GM12878 (cell line): ENCODE results near the gene PHRF1. TPM values are rescaled to one million over a fixed set of nuclear protein-coding genes. Genes with fewer than 3 reads are reported as not detected.

Experiments used
- CHD2 ChIP-seq: IDR thresholded peaks from 2 replicates; pipeline ENCODE4 v1.6.1; 2011; ENCODE audit warnings: low read depth, low read length, improper control_type of control experiment, borderline replicate concordance
- EP300 ChIP-seq, 2 experiments: fragments of 150-350 bp in 1 of 2; IDR thresholded peaks; 2 replicates each; pipeline ENCODE4 v1.6.1; 2011 to 2012; ENCODE audit warnings: low read depth in 2 of 2, low read length in 2 of 2, borderline replicate concordance in 1 of 2, improper control_type of control experiment in 1 of 2, inconsistent platforms in 1 of 2; ENCODE audit not compliant: control insufficient read depth in 1 of 2
- GABPA ChIP-seq: IDR thresholded peaks from 2 replicates; pipeline ENCODE4 v1.6.1; 2014; ENCODE audit warnings: antibody characterized with exemption, low read depth, mild to moderate bottlenecking, inconsistent platforms
- JUNB ChIP-seq: IDR thresholded peaks from 2 replicates; pipeline ENCODE4 v1.6.1; 2016; ENCODE audit warnings: antibody characterized with exemption, mild to moderate bottlenecking
- KAT2A ChIP-seq: conservative IDR thresholded peaks from 2 replicates; pipeline ENCODE4 v1.6.1; 2011; ENCODE audit warnings: low read depth, low read length; ENCODE audit not compliant: control insufficient read depth
- MYB ChIP-seq: fragments of 150-350 bp; IDR thresholded peaks from 2 replicates; pipeline ENCODE4 v1.6.1; 2014; ENCODE audit warnings: mild to moderate bottlenecking, low read depth, low read length, borderline replicate concordance
- POLR2AphosphoS5 ChIP-seq: IDR thresholded peaks from 2 replicates; pipeline ENCODE4 v1.6.1; 2011; ENCODE audit warnings: mild to moderate bottlenecking, low read length, inconsistent platforms
- SIN3A ChIP-seq: IDR thresholded peaks from 2 replicates; pipeline ENCODE4 v1.6.1; 2012; ENCODE audit warnings: low read depth, low read length, improper control_type of control experiment
- SREBF1 ChIP-seq: IDR thresholded peaks from 2 replicates; pipeline ENCODE4 v1.6.1; 2012; ENCODE audit warnings: mild to moderate bottlenecking, low read length
- TCF12 ChIP-seq: IDR thresholded peaks from 2 replicates; pipeline ENCODE4 v1.6.1; 2011; ENCODE audit warnings: low read depth, mild to moderate bottlenecking, low read length
- TCF7 ChIP-seq: IDR thresholded peaks from 2 replicates; pipeline ENCODE4 v1.6.1; 2014; ENCODE audit warnings: antibody characterized with exemption, borderline replicate concordance
- ZNF592 ChIP-seq: fragments of 450-650 bp; IDR thresholded peaks from 2 replicates; pipeline ENCODE4 v1.6.1; 2017; ENCODE audit warnings: mild to moderate bottlenecking, moderate library complexity
- polyA plus RNA-seq, 11 experiments: library from polyadenylated mRNA; depleted of rRNA in 4 of 11; unstranded in 6 of 11; stranded (reverse) in 5 of 11; fragments of >200 nt; fragmentation: Nextera tagmentation in 4 of 11; fragmentation: Illumina TruSeq in 1 of 11; extraction: Ambion mirVana in 4 of 11; extraction: Trizol in 1 of 11; gene quantifications; 1 replicate in 1 of 11; 2 replicates in 10 of 11; pipeline versions ENCODE4 v1.2.1 to v1.2.3, GENCODE V29; 2011 to 2016; ENCODE audit warnings: inconsistent platforms in 2 of 11, missing spikeins in 2 of 11, low read depth in 1 of 11
- total RNA-seq, 4 experiments: library from RNA; depleted of rRNA in 3 of 4; stranded (reverse); fragments of >200 nt in 3 of 4; fragmentation: Illumina TruSeq in 1 of 4; extraction: Trizol in 1 of 4; gene quantifications; 2 replicates each; pipeline versions ENCODE4 v1.2.1 to v1.2.3, GENCODE V29; 2013 to 2021
- TF ChIP-seq, protein P1 (sequence below): fragments of 450-650 bp; IDR thresholded peaks from 2 replicates; pipeline ENCODE4 v1.6.1; 2017; ENCODE audit warnings: borderline replicate concordance

The PHRF1 gene
- total and polyA plus RNA-seq, 10 of the 15 experiments (the other 5 are each of a cell fraction or from before 2014, with no cell fraction given), result 0.13 to 43.5 (median 15.1) TPM

GRCh38 chr11:568306-569157, 7.7 kb upstream of the PHRF1 start (continued):
- TF ChIP-seq, protein P1, sequence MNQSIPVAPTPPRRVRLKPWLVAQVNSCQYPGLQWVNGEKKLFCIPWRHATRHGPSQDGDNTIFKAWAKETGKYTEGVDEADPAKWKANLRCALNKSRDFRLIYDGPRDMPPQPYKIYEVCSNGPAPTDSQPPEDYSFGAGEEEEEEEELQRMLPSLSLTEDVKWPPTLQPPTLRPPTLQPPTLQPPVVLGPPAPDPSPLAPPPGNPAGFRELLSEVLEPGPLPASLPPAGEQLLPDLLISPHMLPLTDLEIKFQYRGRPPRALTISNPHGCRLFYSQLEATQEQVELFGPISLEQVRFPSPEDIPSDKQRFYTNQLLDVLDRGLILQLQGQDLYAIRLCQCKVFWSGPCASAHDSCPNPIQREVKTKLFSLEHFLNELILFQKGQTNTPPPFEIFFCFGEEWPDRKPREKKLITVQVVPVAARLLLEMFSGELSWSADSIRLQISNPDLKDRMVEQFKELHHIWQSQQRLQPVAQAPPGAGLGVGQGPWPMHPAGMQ, result no peak
- TF ChIP-seq EP300 (IDR thresholded peaks at IDR 0.05; ENCODE audit: borderline replicate concordance in 1 of 2, control insufficient read depth in 1 of 2, low read depth in 2 of 2, low read length in 2 of 2) (no peak), KAT2A (no peak), TCF12 (peak; percentile 90), GABPA (no peak), POLR2AphosphoS5 (peak; percentile 40; the same call in 1 of the 2 replicates), TCF7 (no peak), MYB (no peak), JUNB (no peak), SREBF1 (peak; percentile 73; the same call in 1 of the 2 replicates), ZNF592 (no peak), CHD2 (peak; percentile 73), SIN3A (peak; percentile 87)
